ENCODE data around the gene MAPKBP1. TPM values are rescaled to one million over a fixed set of nuclear protein-coding genes. Genes with fewer than 3 reads are reported as not detected.

MAPKBP1 gene
- total RNA-seq, 1 donor from 2014 or later, result 18.9 TPM

DNA sequence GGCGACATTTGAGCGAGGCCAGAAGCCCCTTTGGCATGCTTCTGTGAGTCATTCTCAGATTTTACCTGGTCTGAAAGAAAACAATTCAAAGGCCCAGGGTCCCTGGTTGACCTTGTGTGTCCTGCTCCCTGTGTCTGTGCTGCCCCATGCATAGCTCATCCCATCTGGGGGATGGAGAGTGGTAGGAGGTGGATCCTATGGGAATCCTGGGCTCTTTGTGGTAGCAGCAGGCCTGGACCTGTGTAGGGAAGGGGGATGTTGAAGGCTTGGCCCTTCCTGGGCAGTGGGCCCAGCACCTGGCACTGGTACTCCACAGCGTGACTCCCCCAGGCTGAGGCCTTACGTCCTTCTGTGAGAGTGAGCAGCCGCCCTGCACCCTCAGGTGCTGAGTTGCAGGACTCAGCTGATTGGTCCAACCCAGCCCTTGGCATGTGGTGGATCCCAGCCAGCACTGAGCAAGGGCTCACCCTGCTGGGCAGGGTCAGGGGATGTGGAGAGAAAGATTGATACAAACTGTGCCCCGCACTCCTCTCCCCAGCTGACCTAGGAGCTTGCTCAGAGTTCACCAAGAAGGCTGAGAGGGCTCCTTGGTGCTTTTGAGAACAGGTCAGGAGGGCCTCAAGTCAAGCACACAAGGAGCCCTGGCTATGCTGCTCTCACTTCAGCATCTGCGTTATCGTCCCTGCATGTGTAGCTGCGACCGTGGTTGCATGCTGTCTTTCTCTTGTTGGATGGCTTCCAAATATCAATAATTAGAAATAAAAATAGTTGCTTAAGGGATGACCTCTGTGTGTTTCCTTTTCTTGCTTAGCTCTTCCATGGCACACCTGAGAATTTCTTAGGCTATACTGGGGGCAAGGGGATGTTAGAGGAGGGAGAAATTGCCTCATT, 32.3 kb downstream of the MAPKBP1 start:
- DNase-seq (ENCODE audit: low read depth), result peak; percentile 68

DNA sequence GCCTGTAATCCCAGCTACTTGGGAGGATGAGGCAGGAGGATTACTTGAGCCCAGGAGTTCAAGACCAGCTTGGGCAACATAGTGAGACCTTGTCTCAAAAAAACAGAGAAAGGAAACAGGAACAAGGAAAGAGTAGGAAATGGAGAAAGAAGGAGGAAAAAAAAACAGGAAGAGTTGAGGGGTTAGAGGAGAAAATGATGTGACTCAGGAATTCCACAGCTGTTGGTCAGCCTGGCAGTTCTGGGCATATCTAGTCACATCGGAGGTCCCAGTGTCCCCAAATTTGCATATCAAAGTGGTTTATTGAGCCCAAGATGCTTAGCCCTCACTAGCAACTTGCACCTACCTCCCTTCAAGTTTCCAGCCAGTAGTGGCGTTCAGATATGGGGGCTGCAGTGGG, 34.8 kb downstream of the MAPKBP1 start:
- no peak for DNase-seq (ENCODE audit: low read depth)

DNA sequence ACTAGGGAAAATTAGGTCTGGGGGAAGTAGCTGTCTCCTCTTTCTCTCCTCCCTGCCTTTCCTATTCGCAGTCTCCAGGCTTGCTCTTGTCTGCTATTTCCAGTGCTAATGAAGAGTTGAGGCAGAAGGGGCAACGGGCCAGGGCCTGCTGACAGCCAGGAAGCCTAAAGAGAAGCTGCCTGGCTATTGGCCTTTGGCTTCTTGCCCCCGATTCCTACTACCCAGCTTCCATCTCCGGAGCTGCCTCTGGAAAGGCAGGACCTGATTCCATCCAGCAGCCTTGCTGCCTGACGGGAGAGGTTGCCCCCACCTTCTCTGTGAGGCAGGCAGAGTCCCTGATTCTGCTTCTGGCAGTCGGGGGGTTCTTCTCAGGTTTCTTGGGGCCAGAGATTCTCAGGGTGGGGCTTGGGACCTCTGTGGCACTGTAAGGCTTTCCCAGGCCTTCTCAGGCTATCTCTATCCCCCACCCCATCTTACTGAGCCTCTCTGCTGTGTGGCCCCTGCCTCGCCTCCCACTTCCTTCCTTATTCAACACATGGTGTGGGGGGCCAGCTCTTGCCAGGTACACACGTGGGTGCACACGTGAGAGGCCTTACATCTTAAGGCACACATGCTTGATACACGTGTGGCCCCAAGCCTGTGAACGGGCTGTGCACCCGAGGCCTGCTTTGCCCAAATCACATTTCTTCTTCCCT, 35.4 kb downstream of the MAPKBP1 start:
- DNase-seq (ENCODE audit: low read depth), result no peak

DNA sequence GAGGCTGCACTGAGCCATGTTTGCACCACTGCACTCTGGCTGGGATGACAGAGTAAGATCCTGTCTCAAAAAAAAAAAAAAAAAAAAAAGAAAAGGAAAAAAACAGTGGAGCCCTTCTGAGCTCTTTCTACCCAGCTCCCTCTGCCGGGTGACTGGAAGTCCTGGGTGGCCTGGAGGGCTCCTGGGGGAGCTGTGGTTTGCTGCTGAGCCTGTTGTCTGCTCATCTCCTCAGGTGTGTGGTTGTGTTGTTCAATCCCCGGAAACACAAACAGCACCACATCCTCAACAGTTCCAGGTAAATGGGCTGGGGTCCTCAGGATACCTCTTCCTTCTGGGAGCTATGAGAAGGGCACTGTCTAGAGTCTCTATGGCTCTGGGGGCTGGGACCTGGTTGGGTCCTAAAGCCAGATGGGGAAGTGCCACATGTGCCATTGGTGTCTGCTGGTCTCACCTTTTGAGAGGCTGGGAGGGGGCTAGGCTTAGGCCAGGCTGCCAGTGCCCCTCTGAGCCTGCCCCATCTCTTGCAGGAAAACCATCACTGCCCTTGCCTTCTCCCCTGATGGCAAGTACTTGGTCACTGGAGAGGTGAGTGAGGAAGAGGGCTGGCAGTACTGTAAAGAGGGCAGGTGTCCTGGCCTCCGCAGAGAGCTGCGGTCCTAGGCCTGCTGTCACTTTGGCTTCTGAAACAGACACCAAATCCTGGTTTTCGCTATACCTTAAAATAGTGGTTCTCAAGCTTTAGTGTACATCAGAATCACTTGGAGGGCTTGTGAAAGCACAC, 36.6 kb downstream of the MAPKBP1 start:
- no peak for DNase-seq (ENCODE audit: low read depth)

DNA sequence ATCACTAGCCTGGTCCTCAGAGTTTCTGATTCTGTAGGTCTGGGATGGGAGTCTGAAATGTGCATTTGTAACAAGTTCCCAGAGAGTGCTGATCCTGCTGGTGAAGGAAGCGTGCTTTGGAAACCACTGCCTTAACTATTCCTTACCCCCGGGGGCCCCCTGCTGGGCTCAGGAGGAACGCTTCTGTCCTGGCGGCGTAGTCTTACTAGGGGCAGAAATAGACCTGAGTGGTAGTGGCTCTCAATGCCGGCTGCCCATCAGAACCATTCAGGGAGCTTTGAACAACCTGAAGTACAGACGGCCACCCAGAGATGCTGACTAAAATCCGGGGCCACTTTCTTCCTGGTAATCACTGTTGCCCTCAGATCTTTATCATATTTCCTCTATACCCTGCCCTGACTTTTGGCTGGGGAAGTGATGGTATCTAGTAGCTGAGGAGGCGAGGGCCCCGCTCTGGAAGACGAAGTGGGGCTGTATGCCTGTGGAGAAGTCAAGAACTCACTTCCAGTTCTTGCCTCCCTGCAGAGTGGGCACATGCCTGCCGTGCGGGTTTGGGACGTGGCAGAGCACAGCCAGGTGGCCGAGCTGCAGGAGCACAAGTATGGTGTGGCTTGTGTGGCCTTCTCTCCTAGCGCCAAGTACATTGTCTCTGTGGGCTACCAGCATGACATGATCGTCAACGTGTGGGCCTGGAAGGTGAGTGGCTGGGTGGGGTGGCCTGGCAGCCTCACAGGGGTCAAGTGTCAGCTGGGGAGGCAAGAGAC, 37.3 kb downstream of the MAPKBP1 start:
- peak; percentile 67 for DNase-seq (ENCODE audit: low read depth)

DNA sequence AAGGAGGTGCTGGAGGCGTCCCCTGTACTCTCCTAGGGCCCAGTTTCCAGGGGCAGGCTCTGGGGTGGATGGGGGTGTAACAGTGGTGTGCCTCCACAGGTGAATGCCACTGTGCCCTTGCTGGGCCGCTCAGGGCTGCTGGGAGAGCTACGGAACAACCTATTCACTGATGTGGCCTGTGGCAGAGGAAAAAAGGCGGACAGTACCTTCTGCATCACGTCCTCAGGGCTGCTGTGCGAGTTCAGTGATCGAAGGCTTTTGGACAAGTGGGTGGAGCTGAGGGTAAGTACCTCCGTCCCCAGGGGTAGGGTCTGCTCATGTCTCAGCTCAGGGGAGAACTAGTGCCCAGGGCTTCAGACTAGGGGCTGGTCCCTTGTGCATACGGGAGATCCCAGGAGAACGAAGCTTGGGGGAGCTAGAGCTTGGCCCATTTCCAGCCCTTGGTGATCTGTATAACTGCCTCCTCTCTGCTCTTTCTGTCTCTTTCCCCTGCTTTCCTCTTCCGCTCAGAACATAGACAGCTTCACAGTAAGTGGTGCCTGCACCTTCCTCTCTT, 38.6 kb downstream of the MAPKBP1 start:
- DNase-seq (ENCODE audit: low read depth), result no peak

DNA sequence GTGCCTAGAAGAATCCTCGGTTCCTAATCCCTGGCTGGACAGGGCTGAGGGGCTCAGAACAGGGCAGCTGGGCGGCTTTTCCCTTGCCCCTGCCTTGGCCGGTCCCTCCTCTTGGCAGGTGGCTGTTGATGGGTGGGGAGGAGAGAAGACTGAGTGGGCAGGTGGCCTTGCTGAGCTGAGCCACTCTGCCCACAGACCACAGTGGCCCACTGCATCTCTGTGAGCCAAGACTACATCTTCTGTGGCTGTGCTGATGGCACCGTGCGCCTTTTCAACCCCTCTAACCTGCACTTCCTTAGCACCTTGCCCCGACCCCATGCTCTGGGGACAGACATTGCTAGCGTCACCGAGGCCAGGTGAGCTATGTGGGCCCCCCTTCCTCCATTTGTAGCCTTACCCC, 39.1 kb downstream of the MAPKBP1 start:
- no peak for DNase-seq (ENCODE audit: low read depth)

DNA sequence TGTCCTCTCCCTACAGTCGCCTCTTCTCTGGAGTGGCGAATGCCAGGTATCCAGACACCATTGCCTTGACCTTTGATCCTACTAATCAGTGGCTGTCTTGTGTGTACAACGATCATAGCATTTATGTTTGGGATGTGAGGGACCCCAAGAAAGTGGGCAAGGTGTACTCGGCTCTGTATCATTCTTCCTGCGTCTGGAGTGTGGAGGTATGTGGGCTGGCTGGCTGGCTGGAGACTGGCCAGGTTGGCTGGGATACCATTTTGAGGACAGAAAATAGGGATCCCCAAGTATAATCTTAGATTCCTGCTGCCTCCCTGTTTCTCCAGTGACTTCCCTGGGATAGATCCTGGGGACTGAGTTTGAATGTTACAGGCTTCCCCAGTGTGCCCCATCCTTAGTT, 40.2 kb downstream of the MAPKBP1 start:
- no peak for DNase-seq (ENCODE audit: low read depth)

DNA sequence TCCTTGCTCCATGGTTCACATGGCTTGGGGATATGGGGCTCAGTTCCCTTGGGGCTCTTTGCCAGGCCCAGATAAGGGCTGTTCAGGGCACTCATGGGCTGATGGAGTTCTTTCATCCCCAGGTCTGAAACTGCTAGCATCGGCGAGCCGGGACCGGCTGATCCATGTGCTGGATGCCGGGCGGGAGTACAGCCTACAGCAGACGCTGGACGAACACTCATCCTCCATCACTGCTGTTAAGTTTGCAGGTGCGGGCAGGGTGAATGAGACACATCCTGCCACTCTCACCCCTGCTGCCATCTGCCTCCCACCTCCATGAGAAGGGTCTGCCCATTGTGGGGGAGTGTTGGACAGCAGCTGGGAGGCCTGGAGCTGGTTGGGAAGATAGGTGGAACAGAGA, 42.5 kb downstream of the MAPKBP1 start:
- DNase-seq (ENCODE audit: low read depth), result no peak

DNA sequence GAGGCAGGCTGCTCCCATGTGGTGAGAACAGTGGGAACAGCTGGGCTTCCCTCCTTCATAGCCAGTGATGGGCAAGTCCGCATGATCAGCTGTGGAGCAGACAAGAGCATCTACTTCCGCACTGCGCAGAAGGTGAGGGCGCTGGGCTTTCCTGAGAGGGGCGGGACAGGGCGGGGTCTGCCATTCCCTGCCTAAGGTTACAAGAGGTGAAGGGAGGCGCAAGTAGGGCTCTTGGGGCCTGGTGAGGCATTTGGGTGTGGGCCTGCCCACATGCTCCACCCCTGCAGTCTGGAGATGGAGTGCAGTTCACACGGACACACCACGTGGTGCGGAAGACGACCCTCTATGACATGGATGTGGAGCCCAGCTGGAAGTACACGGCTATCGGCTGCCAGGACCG, 43.0 kb downstream of the MAPKBP1 start:
- no peak for DNase-seq (ENCODE audit: low read depth)

DNA sequence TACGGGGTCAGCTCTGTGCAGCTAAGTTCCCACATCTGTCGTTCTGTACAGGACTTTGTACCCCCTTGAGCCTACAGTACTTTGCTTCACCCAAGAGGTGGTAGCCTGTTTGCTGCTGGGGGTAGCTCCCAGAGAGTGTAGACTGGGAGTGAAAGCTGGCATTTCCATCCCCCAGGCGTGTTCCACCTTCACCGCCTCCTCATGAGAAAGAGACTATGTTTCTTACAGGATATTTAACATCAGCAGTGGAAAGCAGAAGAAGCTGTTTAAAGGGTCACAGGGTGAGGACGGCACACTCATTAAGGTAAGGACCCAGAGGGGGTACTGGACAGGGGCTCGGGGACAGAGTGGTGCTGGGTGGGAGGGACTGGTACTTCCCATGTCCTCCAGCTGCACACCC, 43.5 kb downstream of the MAPKBP1 start:
- DNase-seq (ENCODE audit: low read depth), result no peak

DNA sequence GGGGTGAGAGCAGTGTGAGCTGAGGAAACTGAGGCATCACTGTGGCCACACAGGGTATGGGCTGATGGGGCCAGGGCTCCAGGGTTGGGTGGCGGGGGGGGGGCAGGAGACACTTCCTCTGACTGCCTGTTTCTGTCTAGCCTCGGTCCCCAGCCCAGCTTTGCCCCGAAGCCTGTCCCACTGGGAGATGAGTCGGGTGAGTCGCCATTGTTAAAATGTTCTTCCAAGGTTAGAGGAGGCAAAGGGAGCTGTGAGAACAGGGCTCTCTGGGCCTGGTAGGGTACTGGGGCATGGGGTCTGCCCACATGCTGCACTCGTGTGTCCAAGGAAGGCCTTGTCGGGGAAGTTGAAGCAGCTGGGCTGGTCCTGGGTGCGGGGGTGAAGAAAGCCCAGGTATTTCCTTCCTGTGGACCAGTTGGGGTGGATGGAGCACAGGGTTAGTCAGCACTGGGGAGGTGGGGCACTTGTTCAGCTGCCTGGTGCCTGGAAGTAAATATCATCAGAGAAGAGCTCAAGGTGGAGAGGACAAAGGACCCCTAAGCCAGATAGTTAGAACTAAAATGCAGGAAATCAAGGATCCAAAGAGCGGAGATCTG, 45.3 kb downstream of the MAPKBP1 start:
- no peak for DNase-seq (ENCODE audit: low read depth)

DNA sequence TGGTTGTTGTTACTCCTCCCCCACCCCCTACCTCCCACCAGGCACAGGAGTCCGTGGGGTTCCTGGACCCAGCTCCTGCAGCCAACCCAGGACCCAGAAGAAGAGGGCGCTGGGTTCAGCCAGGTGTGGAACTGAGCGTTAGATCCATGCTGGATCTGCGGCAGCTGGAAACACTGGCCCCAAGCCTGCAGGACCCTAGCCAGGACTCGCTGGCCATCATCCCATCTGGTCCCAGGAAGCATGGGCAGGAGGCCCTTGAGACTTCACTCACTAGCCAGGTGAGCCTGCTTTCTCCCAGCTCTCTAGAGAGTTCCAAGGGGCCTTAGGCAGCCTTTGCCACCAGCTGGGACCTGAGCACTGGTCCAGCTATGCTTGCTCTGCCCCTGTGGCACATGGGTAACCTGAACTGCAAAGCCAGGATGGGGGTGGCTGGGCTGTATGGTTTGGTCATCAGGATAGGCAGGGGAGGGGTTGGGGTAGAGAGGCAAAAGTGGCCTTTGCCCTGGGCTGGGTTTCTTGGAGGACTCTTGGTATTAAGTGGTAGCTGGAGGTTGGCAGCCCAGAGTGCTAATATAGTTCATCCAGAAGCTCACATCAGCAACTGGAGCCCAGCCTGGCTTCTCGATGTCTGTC, 46.6 kb downstream of the MAPKBP1 start:
- DNase-seq (ENCODE audit: low read depth), result no peak

DNA sequence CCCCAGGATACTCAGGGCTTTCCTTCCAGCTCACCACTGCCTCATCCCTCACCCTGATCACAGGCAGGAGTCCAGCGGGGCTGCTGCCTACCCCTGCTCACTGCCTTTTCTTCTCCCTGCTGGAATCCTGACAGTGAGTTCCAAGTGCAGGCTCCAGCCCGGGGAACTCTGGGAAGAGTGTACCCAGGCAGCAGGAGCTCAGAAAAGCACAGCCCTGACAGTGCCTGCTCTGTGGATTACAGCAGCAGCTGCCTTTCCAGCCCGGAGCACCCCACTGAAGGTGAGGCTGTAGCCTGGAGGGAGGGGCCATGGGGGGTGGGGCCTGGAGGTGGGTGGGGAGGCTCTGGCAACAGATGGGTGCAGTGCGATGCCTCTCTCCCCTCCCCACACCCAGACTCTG, 47.5 kb downstream of the MAPKBP1 start:
- no peak for DNase-seq (ENCODE audit: low read depth)

DNA sequence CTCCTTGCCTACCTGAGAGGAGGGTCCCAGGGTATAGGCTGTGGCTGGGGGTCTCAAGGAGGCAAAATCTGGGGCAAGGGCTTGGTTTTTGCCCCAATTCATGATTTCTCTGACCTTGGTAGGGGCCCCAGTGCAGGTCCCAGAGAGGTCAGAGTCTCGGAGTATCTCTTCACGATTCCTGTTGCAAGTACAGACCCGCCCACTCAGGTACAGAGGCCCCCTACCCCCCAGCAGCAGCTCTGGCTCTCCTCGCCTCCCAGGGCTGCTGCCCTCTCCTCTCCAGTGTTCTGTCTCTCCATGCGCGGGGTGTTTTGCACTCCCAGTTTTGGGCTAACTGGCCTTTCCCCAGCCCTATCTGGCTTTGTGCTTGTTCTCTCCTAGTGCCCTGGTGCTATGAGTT, 48.2 kb downstream of the MAPKBP1 start:
- DNase-seq (ENCODE audit: low read depth), result no peak

DNA sequence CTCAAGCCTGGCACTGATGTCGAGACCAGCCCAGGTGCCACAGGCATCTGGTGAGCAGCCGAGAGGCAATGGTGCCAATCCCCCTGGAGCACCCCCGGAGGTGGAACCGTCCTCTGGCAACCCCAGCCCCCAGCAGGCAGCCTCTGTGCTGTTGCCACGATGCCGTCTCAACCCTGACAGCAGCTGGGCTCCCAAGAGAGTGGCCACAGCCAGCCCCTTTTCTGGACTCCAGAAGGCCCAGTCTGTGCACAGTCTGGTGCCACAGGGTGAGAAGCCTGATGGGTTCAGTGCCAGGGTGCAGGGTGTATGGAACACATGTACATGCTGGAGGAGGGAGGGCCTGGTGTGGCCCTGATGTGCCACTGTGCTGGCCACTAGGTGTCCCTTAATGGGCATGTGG, 48.7 kb downstream of the MAPKBP1 start:
- DNase-seq (ENCODE audit: low read depth), result no peak

DNA sequence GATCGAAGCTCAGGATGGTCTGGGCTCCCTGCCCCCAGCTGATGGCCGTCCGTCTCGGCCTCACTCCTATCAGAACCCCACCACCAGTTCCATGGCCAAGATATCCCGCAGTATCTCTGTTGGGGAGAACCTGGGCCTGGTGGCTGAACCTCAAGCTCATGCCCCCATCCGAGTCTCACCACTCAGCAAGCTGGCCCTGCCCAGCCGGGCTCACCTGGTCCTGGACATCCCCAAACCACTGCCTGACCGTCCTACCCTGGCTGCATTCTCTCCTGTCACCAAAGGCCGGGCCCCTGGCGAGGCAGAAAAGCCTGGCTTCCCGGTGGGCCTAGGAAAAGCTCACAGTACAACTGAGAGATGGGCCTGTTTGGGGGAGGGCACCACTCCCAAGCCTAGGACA, 49.2 kb downstream of the MAPKBP1 start:
- no peak for DNase-seq (ENCODE audit: low read depth)

DNA sequence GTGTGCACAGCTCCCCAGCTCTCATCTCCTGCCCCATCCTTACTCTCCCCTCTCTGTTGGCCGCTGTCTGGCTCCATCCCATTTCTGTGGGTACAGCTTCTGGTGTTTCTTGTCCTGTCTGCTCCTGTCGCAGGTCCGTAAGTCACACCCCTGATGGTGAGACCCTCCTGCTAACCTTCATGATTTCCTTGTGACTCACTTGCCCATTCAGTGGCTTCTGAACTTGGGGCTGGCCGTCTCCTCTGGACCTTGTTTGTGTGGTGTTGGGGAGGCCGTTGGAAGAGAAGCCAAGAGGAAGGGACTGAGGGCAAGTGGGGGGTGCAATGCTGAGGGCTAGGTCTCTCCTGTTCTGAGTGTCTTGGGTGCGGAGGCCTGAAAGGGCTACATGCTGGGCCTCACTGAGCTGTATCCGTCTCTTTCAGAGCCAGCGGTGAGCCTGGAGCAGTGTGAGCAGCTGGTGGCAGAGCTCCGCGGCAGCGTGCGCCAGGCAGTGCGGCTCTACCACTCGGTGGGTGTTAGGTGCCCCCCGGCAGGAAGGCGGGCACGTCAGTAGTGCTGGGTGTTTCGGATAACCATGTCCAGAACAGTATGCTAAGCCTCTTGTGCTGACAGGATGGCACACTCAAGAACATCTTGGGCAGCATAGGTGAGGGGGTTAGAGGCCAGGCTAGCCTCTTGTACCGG, 49.9 kb downstream of the MAPKBP1 start:
- no peak for DNase-seq (ENCODE audit: low read depth)

DNA sequence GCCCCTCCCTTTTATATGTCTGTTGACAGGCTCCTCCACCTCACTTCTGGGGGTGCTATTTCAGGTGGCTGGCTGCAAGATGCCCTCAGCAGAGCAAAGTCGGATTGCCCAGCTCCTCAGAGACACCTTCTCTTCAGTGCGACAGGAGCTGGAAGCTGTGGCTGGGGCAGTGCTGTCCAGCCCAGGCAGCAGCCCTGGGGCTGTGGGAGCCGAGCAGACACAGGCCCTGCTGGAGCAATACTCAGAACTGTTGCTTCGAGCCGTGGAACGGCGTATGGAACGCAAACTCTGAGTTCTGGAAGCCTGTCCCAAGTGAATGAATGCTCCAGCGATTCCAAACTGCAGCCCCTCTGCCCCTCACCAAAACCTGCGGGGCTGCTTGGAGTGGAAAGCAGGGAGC, 50.9 kb downstream of the MAPKBP1 start:
- DNase-seq (ENCODE audit: low read depth), result no peak

All from renal cortical epithelial cell (primary cell).